HL-60/S4 treated with phorbol 12-myristate 13-acetate at 8.2 ng/mL for 4 days and 3 days (cell line): ENCODE data around the gene KRTAP13-1.

Experiments used
- in situ Hi-C: fragments of 300-500 bp; cut with MboI; formaldehyde crosslinking; loops from 2 replicates; pipeline ENCODE4 v1.15.0; 2022; ENCODE audit warnings: low sequenced_read_pairs

KRTAP13-1 gene

DNA sequence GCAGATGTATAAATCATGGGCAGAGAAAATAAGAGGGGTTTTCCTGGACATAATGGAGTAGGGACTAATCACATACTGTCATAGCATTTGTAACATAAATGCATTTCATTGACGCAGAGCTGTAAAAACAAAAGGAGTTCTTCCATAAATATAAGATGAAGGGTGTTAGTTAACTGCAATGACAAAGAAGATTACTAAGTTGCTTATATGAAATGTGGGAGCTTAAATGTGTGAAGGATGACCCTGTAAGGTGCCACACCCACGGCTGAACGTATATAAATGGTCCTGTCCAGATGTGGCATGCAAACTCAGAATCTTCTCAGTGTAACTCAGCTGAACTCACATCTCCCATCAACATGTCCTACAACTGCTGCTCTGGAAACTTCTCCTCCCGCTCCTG, at the start of gene KRTAP13-1:
KRTAP13-1 (plus strand) TSS at position 301 of the 400 bp plus-strand sequence; CDS start at position 357, 56 bp downstream.
- in situ Hi-C loops, result no loop called here

- in situ Hi-C loops, result no loop called here
Observed at GRCh38 chr21:30348506-30348905, 47.3 kb upstream of the KRTAP13-1 start, which contains the start of gene KRTAP23-1. Gene KRTAP23-1 (minus strand): TSS chr21:30348606. CDS start chr21:30348606, 0 bp downstream.

GRCh38 chr21:30349572-30349971, 46.3 kb upstream of the KRTAP13-1 start:
- in situ Hi-C loops, result no loop called here

DNA sequence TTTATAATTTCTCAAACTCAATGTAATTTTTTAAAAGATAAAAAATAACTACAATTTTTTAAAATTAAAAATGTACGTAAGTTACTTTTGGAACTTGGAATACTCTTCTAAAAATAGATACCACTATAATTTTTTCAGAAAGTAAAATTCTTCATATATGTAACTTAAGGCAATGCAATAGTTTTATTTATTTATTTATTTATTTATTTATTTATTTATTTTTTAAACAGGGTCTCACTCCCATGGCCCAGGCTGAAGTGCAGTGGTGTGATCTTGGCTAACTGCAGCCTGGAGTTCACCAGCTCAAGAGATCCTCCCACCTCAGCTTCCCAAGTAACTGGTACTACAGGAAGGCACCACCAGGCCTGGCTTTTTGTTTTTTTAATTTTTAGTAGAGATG, 44.3 kb upstream of the KRTAP13-1 start:
- in situ Hi-C loops, result no loop called here

DNA sequence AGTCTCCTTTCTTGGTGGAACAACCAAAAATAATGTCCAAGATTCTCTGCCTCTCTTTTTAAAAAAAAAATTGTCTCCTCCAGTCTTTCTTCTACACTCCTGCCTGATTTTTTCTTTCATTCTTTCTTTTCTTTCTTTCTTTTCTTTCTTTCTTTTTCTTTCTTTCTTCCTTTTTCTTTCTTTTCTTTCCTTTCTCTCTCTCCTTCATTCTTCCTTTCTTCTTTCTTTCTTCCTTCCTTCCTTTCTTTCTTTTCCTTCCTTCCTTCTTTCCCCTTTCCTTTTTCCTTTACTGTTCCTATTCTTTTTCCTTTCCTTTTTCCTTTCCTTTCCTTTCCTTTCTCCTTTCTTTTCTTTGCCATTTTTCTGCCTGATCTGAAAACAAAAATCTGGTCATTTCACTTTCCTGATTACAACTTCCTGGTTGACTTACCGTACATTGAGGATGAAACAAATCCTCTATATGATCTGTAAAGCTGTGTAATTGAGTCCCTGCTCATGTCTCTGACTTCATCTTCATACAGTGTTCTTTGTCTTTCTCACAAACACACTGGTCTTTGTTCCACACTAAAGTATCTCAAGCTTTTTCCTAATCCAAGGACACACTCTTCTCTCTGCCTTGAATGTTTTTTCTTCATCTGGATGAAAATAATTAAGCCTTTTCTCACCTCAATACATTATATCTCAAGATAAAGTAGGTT, 41.4 kb upstream of the KRTAP13-1 start:
- in situ Hi-C loops, result no loop called here

GRCh38 chr21:30355906-30356305, 39.9 kb upstream of the KRTAP13-1 start:
- in situ Hi-C loops, result no loop called here

- in situ Hi-C loops, result no loop called here
Observed at GRCh38 chr21:30372139-30372770, 23.6 kb upstream of the KRTAP13-1 start, which contains the start of gene KRTAP13-2. Gene KRTAP13-2 (minus strand): TSS chr21:30372271. CDS start chr21:30372213, 58 bp downstream.

- in situ Hi-C loops, result no loop called here
Observed at GRCh38 chr21:30382201-30382600, 13.6 kb upstream of the KRTAP13-1 start.

DNA sequence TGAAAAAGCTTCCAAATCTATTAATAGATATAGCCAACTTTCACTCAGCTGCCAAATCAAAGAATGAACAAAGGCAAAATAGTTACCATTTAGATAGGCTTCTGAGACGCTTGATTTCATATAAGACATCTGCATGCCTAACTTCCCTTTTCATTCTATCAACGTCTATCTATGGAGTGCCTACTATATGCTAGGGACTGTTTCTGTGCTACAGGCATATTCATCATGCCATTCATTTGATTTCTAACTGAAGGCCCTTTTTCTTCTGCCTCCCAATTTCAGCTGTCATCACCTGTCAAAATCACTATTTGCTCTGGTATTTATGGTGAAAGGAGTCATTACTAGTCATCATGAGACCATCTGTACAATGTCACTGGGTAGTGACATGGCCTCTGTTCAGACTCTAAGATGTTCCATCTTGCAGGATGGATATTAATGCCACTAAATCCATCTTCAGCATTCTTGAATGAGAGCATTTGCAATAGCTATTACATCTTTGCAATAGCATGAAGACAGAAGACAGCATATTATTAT, 4.3 kb upstream of the KRTAP13-1 start:
- in situ Hi-C loops, result no loop called here

GRCh38 chr21:30408782-30409494, 13.1 kb downstream of the KRTAP13-1 start:
- in situ Hi-C loops, result no loop called here

GRCh38 chr21:30415993-30416392, 20.2 kb downstream of the KRTAP13-1 start:
- in situ Hi-C loops, result no loop called here

DNA sequence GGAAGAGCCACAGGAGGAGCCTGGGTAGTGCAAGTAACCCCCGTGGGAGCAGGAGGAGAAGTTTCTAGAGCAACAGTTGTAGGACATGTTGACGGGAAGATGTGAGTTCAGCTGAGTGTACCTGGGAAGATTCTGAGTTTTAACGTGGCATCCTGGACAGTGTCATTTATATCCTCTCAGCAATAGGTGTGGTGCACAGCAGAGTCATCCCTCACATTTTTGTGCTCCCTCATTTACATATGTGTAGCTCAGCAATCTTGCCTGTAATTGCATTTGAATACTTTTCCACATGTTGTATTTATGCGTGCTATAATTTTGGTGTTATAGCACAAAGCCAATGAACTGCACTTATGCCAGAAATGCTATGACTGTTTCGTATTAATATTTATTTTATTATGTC, 30.0 kb downstream of the KRTAP13-1 start, which contains the start of gene KRTAP13-3:
KRTAP13-3 (minus strand) TSS at position 101 of the 400 bp plus-strand sequence; CDS start at position 87, 14 bp downstream.
- in situ Hi-C loops, result no loop called here

GRCh38 chr21:30426731-30427130, 30.9 kb downstream of the KRTAP13-1 start:
- in situ Hi-C loops, result no loop called here

DNA sequence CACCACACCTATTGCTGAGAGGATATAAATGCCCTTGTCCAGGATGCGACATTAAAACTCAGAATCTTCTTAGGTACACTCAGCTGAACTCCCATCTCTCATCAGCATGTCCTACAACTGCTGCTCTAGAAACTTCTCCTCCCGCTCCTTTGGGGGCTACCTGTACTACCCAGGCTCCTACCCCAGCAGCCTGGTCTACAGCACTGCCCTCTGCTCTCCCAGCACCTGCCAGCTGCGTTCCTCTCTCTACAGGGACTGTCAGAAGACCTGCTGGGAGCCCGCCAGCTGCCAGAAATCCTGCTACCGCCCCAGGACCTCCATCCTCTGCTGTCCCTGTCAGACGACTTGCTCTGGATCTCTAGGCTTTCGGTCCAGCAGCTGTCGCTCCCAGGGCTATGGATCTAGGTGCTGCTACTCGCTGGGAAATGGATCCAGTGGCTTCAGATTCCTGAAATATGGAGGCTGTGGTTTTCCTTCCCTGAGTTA, 34.4 kb downstream of the KRTAP13-1 start, which contains the start of gene KRTAP13-4:
KRTAP13-4 (plus strand) TSS at position 51 of the 486 bp plus-strand sequence; CDS start at position 107, 56 bp downstream.
- in situ Hi-C loops, result no loop called here

DNA sequence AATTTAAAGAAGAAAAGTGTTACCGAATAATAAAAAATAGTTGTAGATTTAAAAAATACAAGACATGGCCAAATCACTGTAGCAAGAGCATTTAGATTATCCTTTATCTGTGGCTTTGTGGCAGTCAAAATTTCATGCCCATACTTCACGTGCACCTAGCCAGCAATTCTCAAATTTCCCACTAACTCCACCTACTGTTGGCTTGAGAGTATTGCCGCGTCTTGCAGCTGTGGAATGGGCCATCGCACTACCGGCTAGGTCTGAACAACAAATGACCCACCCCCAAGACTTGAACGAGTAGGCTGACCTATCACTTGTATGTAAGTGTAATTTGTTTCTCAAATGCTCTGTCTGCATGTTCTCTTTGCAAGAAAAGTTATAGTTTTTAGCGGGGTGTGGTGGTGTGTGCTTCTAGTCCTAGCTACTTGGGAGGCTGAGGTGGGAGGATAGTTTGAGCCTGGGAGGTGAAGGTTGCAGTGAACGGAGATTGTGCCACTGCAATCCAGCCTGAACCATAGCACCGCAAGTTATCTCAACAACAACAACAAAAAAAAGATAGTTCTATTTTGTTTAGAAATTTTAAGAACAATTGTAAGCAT, 38.3 kb downstream of the KRTAP13-1 start:
- in situ Hi-C loops, result no loop called here

DNA sequence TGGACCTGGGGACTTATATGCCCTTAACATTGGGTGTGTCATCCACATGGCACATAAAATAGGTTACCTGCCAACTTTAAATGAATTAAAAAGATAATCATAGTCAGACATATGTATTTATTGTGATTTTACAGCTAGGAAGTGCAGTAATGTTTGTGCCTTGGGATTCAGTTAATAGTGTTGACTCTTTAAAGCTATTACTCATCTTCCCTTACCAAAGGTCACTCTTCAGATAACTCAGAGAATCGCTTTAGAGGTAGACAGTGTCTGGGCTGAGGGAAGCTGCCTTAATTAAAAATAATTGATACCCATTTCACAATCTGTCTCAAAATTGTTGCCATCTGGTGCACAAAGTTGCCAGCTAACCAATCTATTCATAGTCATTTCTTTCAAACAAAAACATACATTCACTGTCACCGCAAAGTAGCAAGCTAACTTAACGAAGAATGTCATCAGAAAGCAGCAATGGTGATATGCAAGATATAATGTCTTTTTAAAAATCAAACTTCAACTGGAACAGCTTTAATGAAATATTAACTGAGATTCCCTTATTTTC, 41.3 kb downstream of the KRTAP13-1 start:
- in situ Hi-C loops, result no loop called here

DNA sequence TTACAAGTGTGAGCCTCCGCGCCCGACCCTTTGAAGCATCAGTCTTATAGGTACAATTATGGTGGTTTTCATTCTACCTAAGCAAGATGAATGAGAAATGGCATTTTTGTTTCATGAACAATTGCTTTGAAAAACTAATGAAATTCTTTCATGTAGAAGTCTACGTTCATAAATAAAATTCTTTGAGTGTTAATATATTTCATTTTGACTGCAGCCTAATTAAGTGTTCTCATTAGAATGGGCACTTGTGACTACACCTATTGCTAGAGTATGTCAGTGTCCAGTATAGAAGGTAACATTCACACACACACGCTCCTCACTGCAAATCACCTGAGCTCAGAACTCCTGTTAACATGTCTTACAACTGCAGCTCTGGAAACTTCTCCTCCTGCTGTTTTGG, 44.1 kb downstream of the KRTAP13-1 start, which contains the start of gene KRTAP15-1:
KRTAP15-1 (plus strand) TSS at position 301 of the 400 bp plus-strand sequence; CDS start at position 354, 53 bp downstream.
- in situ Hi-C loops, result no loop called here

- in situ Hi-C loops, result no loop called here
Observed at GRCh38 chr21:30443226-30443625, 47.4 kb downstream of the KRTAP13-1 start.

DNA sequence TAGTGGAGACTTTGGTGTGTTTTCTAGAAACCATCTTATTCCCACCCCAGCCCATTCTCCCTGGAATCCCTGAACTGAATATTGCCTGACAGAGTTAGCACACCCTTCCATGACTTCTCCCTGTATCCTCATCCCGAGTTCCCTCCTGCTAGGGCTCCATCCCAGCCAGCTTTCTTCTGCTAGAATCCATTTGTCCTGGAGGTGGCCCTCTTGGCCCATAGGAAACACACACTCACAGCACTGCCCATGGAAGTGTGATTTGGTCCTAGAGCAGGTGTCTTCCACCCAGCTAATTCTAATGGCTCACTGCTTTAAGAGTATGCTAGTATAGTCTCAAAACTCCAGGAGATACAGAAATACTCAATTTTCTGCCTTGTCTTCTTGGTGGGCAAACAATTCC, 48.4 kb downstream of the KRTAP13-1 start:
- in situ Hi-C loops, result no loop called here
